ENCODE data around the gene ALG13. TPM values are rescaled to one million over a fixed set of nuclear protein-coding genes. Genes with fewer than 3 reads are reported as not detected.
A peak's percentile ranks its signal among the peaks of the same experiment; 100 is the strongest.
"Not testable (repeated sequence)": the region's sequence is repeated elsewhere in the genome, so short reads cannot be mapped to it uniquely, and the experiment has no call there.

Gene ALG13
- polyA plus RNA-seq (ENCODE audit: insufficient read length in 4 of 4), result 10 to 100 TPM; 33.0 to 66.0 (median 53.1) TPM

GRCh38 chrX:111680988-111681779 is at the start of gene ALG13:
ALG13 (plus strand) TSS chrX:111681170; CDS start chrX:111681219, 49 bp downstream.
- DNase-seq (ENCODE audit: low read depth in 4 of 4, low spot score in 3 of 4), result peak; percentile 68 to 77 (median 72)

GRCh38 chrX:111634823-111635729 is 45.9 kb upstream of the ALG13 start:
- no peak for DNase-seq (ENCODE audit: low read depth in 4 of 4, low spot score in 3 of 4)

- DNase-seq (ENCODE audit: low read depth in 4 of 4, low spot score in 3 of 4), result no peak
Measured at GRCh38 chrX:111641969-111642368, 39.0 kb upstream of the ALG13 start.

GRCh38 chrX:111645165-111645564 is 35.8 kb upstream of the ALG13 start:
- DNase-seq (ENCODE audit: low read depth in 4 of 4, low spot score in 3 of 4), result not testable (repeated sequence)

- DNase-seq (ENCODE audit: low read depth in 4 of 4, low spot score in 3 of 4), result no peak
Measured at GRCh38 chrX:111645607-111646006, 35.4 kb upstream of the ALG13 start.

GRCh38 chrX:111646515-111646914 is 34.5 kb upstream of the ALG13 start:
- no peak for DNase-seq (ENCODE audit: low read depth in 4 of 4, low spot score in 3 of 4)

GRCh38 chrX:111648802-111649201 is 32.2 kb upstream of the ALG13 start:
- no peak for DNase-seq (ENCODE audit: low read depth in 4 of 4, low spot score in 3 of 4)

GRCh38 chrX:111649638-111650037 is 31.3 kb upstream of the ALG13 start:
- DNase-seq (ENCODE audit: low read depth in 4 of 4, low spot score in 3 of 4), result no peak

GRCh38 chrX:111650845-111651244 is 30.1 kb upstream of the ALG13 start:
- DNase-seq (ENCODE audit: low read depth in 4 of 4, low spot score in 3 of 4), result no peak

- no peak for DNase-seq (ENCODE audit: low read depth in 4 of 4, low spot score in 3 of 4)
Measured at GRCh38 chrX:111652719-111653118, 28.3 kb upstream of the ALG13 start.

GRCh38 chrX:111661241-111661640 is 19.7 kb upstream of the ALG13 start:
- no peak for DNase-seq (ENCODE audit: low read depth in 4 of 4, low spot score in 3 of 4)

GRCh38 chrX:111662292-111662691 is 18.7 kb upstream of the ALG13 start:
- DNase-seq (ENCODE audit: low read depth in 4 of 4, low spot score in 3 of 4), result no peak

GRCh38 chrX:111671668-111672067 is 9.3 kb upstream of the ALG13 start:
- no peak for DNase-seq (ENCODE audit: low read depth in 4 of 4, low spot score in 3 of 4)

- DNase-seq (ENCODE audit: low read depth in 4 of 4, low spot score in 3 of 4), result no peak
Measured at GRCh38 chrX:111687305-111687704, 6.3 kb downstream of the ALG13 start.

- DNase-seq (ENCODE audit: low read depth in 4 of 4, low spot score in 3 of 4), result no peak
Measured at GRCh38 chrX:111695297-111695880, 14.4 kb downstream of the ALG13 start.

GRCh38 chrX:111719426-111720210 is 38.6 kb downstream of the ALG13 start:
- no peak for DNase-seq (ENCODE audit: low read depth in 4 of 4, low spot score in 3 of 4)

GRCh38 chrX:111728096-111728495 is 47.1 kb downstream of the ALG13 start:
- no peak for DNase-seq (ENCODE audit: low read depth in 4 of 4, low spot score in 3 of 4)

GRCh38 chrX:111731351-111731750 is 50.4 kb downstream of the ALG13 start:
- DNase-seq (ENCODE audit: low read depth in 4 of 4, low spot score in 3 of 4), result no peak

- no peak for DNase-seq (ENCODE audit: low read depth in 4 of 4, low spot score in 3 of 4)
Measured at GRCh38 chrX:111736571-111736970, 55.6 kb downstream of the ALG13 start.

GRCh38 chrX:111742018-111742417 is 61.0 kb downstream of the ALG13 start:
- no peak for DNase-seq (ENCODE audit: low read depth in 4 of 4, low spot score in 3 of 4)

Data from left renal pelvis (tissue), 4 donors.